SK-N-SH (cell line): Measurements from ENCODE around the gene FAM131A. TPM values are rescaled to one million over a fixed set of nuclear protein-coding genes. Genes with fewer than 3 reads are reported as not detected.
A peak's percentile ranks its signal among the peaks of the same experiment; 100 is the strongest.

Source experiments
- CTCF ChIA-PET: fragments of 300-600, 350-600 bp; formaldehyde crosslinking; extraction: SDS; loops from one replicate; lab custom pipeline; 2021; lab: Yijun Ruan, JAX
- POLR2A ChIA-PET: fragments of 350-600 bp; sonication (Branson Sonifier 250); formaldehyde crosslinking; extraction: SDS; loops from one replicate; lab custom pipeline; 2020; ENCODE audit warnings: antibody characterized with exemption, inconsistent platforms; lab: Yijun Ruan, JAX
- DNase-seq: peaks from one replicate; pipeline ENCODE4 v3.0.0; 2012
- H2AFZ ChIP-seq: fragments of 200-600 bp; sonication (generic); 2 replicates; pipeline ENCODE4 v1.8.1; 2016; ENCODE audit warnings: antibody characterized with exemption, mild to moderate bottlenecking, low read depth
- H3F3A ChIP-seq: fragments of 200-600 bp; sonication (generic); replicated peaks from 2 replicates; pipeline ENCODE3; 2016; ENCODE audit warnings: antibody characterized with exemption, mild to moderate bottlenecking; ENCODE audit not compliant: insufficient read depth
- H3K27ac ChIP-seq, 2 experiments: fragments of 200-500 bp in 1 of 2; fragments of 200-600 bp in 1 of 2; sonication (Bioruptor generic) in 1 of 2; sonication (generic), shearing (Covaris generic) in 1 of 2; 2 replicates each; pipeline versions ENCODE4 v1.5.1 to v1.6.1; 2014 to 2016; ENCODE audit warnings: low read depth in 2 of 2, inconsistent platforms in 1 of 2, low read length in 1 of 2, mild to moderate bottlenecking in 1 of 2, mixed read lengths in 1 of 2
- H3K27me3 ChIP-seq: fragments of 200-600 bp; sonication (generic), shearing (Covaris generic); 2 replicates; pipeline ENCODE4 v1.6.1; 2016; ENCODE audit warnings: mixed run types; ENCODE audit not compliant: insufficient read depth
- H3K36me3 ChIP-seq, 2 experiments: fragments of 200-500 bp in 1 of 2; fragments of 200-600 bp in 1 of 2; sonication (Bioruptor generic) in 1 of 2; sonication (generic) in 1 of 2; replicated peaks in 1 of 2; 2 replicates each; pipeline versions ENCODE3 to v1.5.1; 2014 to 2016; ENCODE audit warnings: low read length in 1 of 2, mild to moderate bottlenecking in 1 of 2; ENCODE audit not compliant: insufficient read depth in 2 of 2, control insufficient read depth in 1 of 2
- H3K4me1 ChIP-seq, 2 experiments: fragments of 200-500 bp in 1 of 2; fragments of 200-600 bp in 1 of 2; sonication (Bioruptor generic) in 1 of 2; sonication (generic), shearing (Covaris generic) in 1 of 2; 2 replicates each; pipeline versions ENCODE4 v1.5.1 to v1.6.1; 2014 to 2016; ENCODE audit warnings: low read depth in 1 of 2, low read length in 1 of 2, mixed run types in 1 of 2; ENCODE audit not compliant: insufficient read depth in 2 of 2, control insufficient read depth in 1 of 2
- H3K4me2 ChIP-seq: fragments of 200-600 bp; sonication (generic), shearing (Covaris generic); 2 replicates; pipeline ENCODE4 v1.6.1; 2017; ENCODE audit warnings: mixed run types
- H3K4me3 ChIP-seq, 2 experiments: fragments of 200-500 bp in 1 of 2; fragments of 200-600 bp in 1 of 2; sonication (Bioruptor generic) in 1 of 2; sonication (generic), shearing (Covaris generic) in 1 of 2; 2 replicates each; pipeline versions ENCODE4 v1.5.1 to v1.8.1; 2014 to 2016; ENCODE audit warnings: low read depth in 2 of 2, inconsistent platforms in 1 of 2, low read length in 1 of 2, mild to moderate bottlenecking in 1 of 2, mixed read lengths in 1 of 2, moderate library complexity in 1 of 2
- H3K79me2 ChIP-seq: fragments of 200-600 bp; sonication (generic); 2 replicates; pipeline ENCODE4 v1.8.1; 2017; ENCODE audit warnings: mild to moderate bottlenecking; ENCODE audit not compliant: insufficient read depth
- H3K9ac ChIP-seq: fragments of 200-600 bp; sonication (generic); 2 replicates; pipeline ENCODE4 v1.6.1; 2017; ENCODE audit warnings: mixed run types
- H3K9me2 ChIP-seq: fragments of 200-600 bp; sonication (generic); 2 replicates; pipeline ENCODE4 v1.6.1; 2017; ENCODE audit warnings: mixed run types
- H3K9me3 ChIP-seq: fragments of 200-600 bp; sonication (generic); 2 replicates; pipeline ENCODE4 v1.6.1; 2017; ENCODE audit warnings: mixed run types, mild to moderate bottlenecking, moderate library complexity
- H4K20me1 ChIP-seq: fragments of 200-600 bp; sonication (generic); 2 replicates; pipeline ENCODE4 v1.6.1; 2017; ENCODE audit warnings: mild to moderate bottlenecking, mixed run types; ENCODE audit not compliant: insufficient read depth
- ELF1 ChIP-seq: IDR thresholded peaks from 2 replicates; pipeline ENCODE4 v1.4.0; 2012
- FOXJ3 ChIP-seq: sonication (generic); formaldehyde crosslinking; IDR thresholded peaks from 2 replicates; pipeline ENCODE4 v1.5.1; 2020; ENCODE audit warnings: mild to moderate bottlenecking, missing genetic modification reagents
- FOXM1 ChIP-seq: IDR thresholded peaks from 2 replicates; pipeline ENCODE4 v1.4.0; 2012; ENCODE audit warnings: low read depth, mild to moderate bottlenecking
- GABPA ChIP-seq: IDR thresholded peaks from 2 replicates; pipeline ENCODE4 v1.4.0; 2012; ENCODE audit warnings: low read depth, mild to moderate bottlenecking
- GATA2 ChIP-seq: sonication (generic); formaldehyde crosslinking; IDR thresholded peaks from 2 replicates; pipeline ENCODE4 v1.5.0; 2020; ENCODE audit warnings: mild to moderate bottlenecking, missing genetic modification reagents
- NFIC ChIP-seq: IDR thresholded peaks from 2 replicates; pipeline ENCODE4 v1.4.0; 2012; ENCODE audit warnings: borderline replicate concordance
- POLR2AphosphoS5 ChIP-seq: IDR thresholded peaks from 2 replicates; pipeline ENCODE4 v1.6.1; 2012; ENCODE audit warnings: low read depth, low read length
- RAD21 ChIP-seq: IDR thresholded peaks from 2 replicates; pipeline ENCODE4 v1.6.1; 2012; ENCODE audit warnings: mild to moderate bottlenecking, low read length
- RCOR1 ChIP-seq: fragments of 150-350 bp; IDR thresholded peaks from 2 replicates; pipeline ENCODE4 v1.6.1; 2017; ENCODE audit warnings: antibody characterized with exemption, low read length
- RXRA ChIP-seq: IDR thresholded peaks from 2 replicates; pipeline ENCODE4 v1.4.0; 2012; ENCODE audit warnings: low read depth, mild to moderate bottlenecking, borderline replicate concordance
- TAF1 ChIP-seq: IDR thresholded peaks from 2 replicates; pipeline ENCODE4 v1.6.1; 2012; ENCODE audit warnings: low read depth, mild to moderate bottlenecking, low read length, moderate library complexity, borderline replicate concordance
- TCF12 ChIP-seq: IDR thresholded peaks from 2 replicates; pipeline ENCODE4 v1.4.0; 2012
- TEAD4 ChIP-seq: IDR thresholded peaks from 2 replicates; pipeline ENCODE4 v1.4.0; 2012; ENCODE audit warnings: mild to moderate bottlenecking, borderline replicate concordance; ENCODE audit not compliant: insufficient read depth
- USF1 ChIP-seq: IDR thresholded peaks from 2 replicates; pipeline ENCODE4 v1.4.0; 2012; ENCODE audit warnings: low read depth, borderline replicate concordance
- ZBTB33 ChIP-seq: IDR thresholded peaks from 2 replicates; pipeline ENCODE4 v1.4.0; 2012; ENCODE audit warnings: low read depth, borderline replicate concordance
- WGBS: methylation state at CpG from one replicate; pipeline ENCODE4 v1.1.6; 2017; ENCODE audit warnings: low lambda C conversion rate; 5-methylcytosine and 5-hydroxymethylcytosine counted together
- polyA plus RNA-seq, 3 experiments: library from polyadenylated mRNA; depleted of rRNA; stranded (reverse); fragments of >200 nt; gene quantifications; 2 replicates each; pipeline ENCODE4 v1.2.3, GENCODE V29; 2012
- TF ChIP-seq, protein P1 (sequence below): IDR thresholded peaks from 2 replicates; pipeline ENCODE4 v1.6.1; 2012; ENCODE audit warnings: mild to moderate bottlenecking, low read depth, low read length, moderate library complexity

FAM131A gene
- polyA plus RNA-seq, 1 of the 3 experiments (the other 2 are of a cell fraction) = 31.6 TPM

DNA sequence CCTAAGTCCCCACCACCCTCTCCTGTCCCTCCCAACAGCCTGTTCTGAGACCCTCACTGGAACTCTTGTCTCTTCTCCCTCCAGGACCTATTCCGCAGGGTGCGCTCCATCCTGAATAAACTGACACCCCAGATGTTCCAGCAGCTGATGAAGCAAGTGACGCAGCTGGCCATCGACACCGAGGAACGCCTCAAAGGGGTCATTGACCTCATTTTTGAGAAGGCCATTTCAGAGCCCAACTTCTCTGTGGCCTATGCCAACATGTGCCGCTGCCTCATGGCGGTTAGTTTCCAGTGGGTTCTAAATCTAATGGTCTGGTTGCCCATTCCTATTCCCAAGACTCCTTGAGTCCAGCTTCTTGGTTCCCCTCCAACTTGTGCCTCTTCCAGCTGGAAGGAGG, 13.7 kb upstream of the FAM131A start:
- ChIA-PET POLR2A (interaction anchor here (1.2 kb wide), 1 partner anchor 13 kb away, joined by 3 read pairs; the partner anchor contains the start of gene FAM131A), CTCF (interaction anchor here (1.2 to 1.3 kb wide), 2 partner anchors 13 to 18 kb away, joined by 3 to 5 read pairs; partner anchors contain the start of gene FAM131A)
- no peak overlapping the region for H3K27ac ChIP-seq
- no peak overlapping the region for H2AFZ ChIP-seq
- peaks cover 82 to 88% of the 10 kb centered on the region in 2 experiments for H3K36me3 ChIP-seq
- peaks cover 67% of the 10 kb centered on the region for H4K20me1 ChIP-seq
- H3K4me2 ChIP-seq = no peak overlapping the region
- H3K4me3 ChIP-seq = no peak overlapping the region
- 97% methylated on average over 7 of the region's 8 CpGs for WGBS
- peaks cover 40% of the 10 kb centered on the region for H3F3A ChIP-seq
- H3K9me2 ChIP-seq = no peaks in the 10 kb centered on the region
- no peak for DNase-seq
- H3K9me3 ChIP-seq = no peaks in the 10 kb centered on the region
- H3K27me3 ChIP-seq = no peaks in the 10 kb centered on the region
- no peak overlapping the region for H3K9ac ChIP-seq
- no peak for TF ChIP-seq TCF12
- TF ChIP-seq FOXM1 = no peak
- TF ChIP-seq FOXJ3 = no peak
- peaks cover 13 to 19% of the 10 kb centered on the region in 2 experiments; a peak in 3 of 4 replicates for H3K4me1 ChIP-seq
- H3K79me2 ChIP-seq = peaks cover 96% of the 10 kb centered on the region

GRCh38 chr3:184325269-184325668, 12.1 kb upstream of the FAM131A start:
- Histone ChIP-seq H3K9me3 (no peaks in the 10 kb centered on the region), H3K27ac (no peak overlapping the region), H3K36me3 (peaks cover 89 to 97% of the 10 kb centered on the region in 2 experiments), H3K4me1 (peaks cover 2 to 6% of the 10 kb centered on the region in 2 experiments; a peak in 3 of 4 replicates), H2AFZ (no peak overlapping the region), H3K4me3 (no peak overlapping the region), H3K4me2 (no peak overlapping the region), H4K20me1 (peaks cover 53% of the 10 kb centered on the region), H3K27me3 (no peaks in the 10 kb centered on the region), H3K9me2 (no peaks in the 10 kb centered on the region), H3F3A (peaks cover 44% of the 10 kb centered on the region), H3K9ac (no peak overlapping the region), H3K79me2 (peaks cover 97% of the 10 kb centered on the region)
- 95% methylated on average over 13 of the region's 13 CpGs for WGBS
- peak; percentile 4 for DNase-seq
- TF ChIP-seq GABPA = no peak
- no peak for TF ChIP-seq USF1
- TF ChIP-seq ZBTB33 = no peak
- TF ChIP-seq TCF12 = no peak
- no peak for TF ChIP-seq NFIC
- TF ChIP-seq, protein P1, sequence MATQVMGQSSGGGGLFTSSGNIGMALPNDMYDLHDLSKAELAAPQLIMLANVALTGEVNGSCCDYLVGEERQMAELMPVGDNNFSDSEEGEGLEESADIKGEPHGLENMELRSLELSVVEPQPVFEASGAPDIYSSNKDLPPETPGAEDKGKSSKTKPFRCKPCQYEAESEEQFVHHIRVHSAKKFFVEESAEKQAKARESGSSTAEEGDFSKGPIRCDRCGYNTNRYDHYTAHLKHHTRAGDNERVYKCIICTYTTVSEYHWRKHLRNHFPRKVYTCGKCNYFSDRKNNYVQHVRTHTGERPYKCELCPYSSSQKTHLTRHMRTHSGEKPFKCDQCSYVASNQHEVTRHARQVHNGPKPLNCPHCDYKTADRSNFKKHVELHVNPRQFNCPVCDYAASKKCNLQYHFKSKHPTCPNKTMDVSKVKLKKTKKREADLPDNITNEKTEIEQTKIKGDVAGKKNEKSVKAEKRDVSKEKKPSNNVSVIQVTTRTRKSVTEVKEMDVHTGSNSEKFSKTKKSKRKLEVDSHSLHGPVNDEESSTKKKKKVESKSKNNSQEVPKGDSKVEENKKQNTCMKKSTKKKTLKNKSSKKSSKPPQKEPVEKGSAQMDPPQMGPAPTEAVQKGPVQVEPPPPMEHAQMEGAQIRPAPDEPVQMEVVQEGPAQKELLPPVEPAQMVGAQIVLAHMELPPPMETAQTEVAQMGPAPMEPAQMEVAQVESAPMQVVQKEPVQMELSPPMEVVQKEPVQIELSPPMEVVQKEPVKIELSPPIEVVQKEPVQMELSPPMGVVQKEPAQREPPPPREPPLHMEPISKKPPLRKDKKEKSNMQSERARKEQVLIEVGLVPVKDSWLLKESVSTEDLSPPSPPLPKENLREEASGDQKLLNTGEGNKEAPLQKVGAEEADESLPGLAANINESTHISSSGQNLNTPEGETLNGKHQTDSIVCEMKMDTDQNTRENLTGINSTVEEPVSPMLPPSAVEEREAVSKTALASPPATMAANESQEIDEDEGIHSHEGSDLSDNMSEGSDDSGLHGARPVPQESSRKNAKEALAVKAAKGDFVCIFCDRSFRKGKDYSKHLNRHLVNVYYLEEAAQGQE = no peak
- no peak for TF ChIP-seq FOXJ3
- no peak for TF ChIP-seq TEAD4
- TF ChIP-seq TAF1 = no peak
- no peak for TF ChIP-seq POLR2AphosphoS5
- no peak for TF ChIP-seq RXRA
- no peak for TF ChIP-seq RAD21
- no peak for TF ChIP-seq FOXM1
- no peak for TF ChIP-seq GATA2 (CRISPR knock-in tag)
- no peak for TF ChIP-seq RCOR1
- no peak for TF ChIP-seq ELF1
- ChIA-PET POLR2A (no interaction called here), CTCF (interaction anchor here (1.3 kb wide), 1 partner anchor 12 kb away, joined by 5 read pairs; the partner anchor contains the start of gene FAM131A)
